ENCODE measurements around the gene TSFM. TPM values are rescaled to one million over a fixed set of nuclear protein-coding genes. Genes with fewer than 3 reads are reported as not detected.

The TSFM gene
- total RNA-seq, 1 donor from 2014 or later, result 12.9 TPM

DNA sequence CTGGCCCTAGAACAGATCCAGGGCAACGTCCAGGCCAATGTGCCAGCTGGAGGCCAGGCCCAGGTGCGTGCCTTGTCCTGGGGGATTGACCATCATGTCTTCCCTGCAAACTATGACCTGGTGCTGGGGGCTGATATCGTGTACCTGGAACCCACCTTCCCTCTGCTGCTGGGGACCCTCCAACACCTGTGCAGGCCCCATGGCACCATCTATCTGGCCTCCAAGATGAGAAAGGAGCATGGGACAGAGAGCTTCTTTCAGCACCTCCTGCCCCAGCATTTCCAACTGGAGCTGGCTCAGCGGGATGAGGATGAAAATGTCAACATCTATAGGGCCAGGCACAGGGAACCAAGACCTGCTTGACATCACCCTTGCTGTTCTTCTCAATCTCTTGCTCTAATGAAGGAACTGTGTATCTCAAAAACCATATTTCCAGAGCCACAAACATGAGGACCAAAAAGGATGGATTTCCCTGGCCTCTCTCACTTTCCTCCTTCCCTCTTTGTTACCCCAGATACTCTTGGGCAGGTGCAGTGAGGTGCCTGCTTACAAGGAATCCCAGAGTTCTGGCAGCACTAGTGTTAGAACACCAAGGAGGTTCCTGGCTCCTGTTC, 2.2 kb upstream of the TSFM start:
- DNase-seq, result no peak

DNA sequence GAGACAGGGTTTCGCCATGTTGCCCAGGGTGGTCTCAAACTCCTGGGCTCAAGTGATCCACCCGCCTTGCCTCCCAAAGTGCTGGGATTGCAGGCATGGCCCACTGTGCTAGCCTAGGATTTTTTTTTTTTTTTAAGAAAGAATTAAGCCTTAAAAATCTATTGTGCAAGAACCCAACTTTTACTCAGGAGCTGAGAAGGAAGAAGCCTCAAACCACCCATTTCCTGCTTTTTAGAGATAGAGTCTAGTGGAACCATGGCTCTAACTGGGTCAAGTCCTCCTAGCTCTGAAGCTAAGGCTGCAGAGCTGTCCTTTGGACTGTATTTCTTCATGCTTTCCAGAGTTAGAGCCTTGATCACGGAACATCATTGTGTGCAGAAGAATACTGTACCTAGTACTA, 1.3 kb upstream of the TSFM start:
- DNase-seq, result no peak

- DNase-seq, result no peak
These were observed 786 bp upstream of the TSFM start for GRCh38 chr12:57781801-57782200.

DNA sequence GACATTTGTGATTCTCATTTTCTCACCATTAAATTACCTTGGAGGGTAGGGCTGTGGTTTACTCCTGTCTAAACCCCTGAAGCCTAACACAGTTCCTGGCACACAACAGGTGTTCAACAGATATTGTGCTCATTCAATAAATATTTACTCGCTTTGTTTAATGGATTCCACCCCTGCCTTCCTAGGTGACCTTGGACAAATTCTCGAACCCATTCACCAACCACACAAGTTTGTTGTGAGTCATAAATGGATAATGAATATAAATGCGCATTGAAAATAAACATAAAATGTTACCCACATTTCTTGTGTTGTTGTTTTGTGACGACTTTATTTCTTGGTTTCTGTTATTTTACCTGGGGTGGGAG, 362 bp upstream of the TSFM start:
- DNase-seq, result no peak

DNA sequence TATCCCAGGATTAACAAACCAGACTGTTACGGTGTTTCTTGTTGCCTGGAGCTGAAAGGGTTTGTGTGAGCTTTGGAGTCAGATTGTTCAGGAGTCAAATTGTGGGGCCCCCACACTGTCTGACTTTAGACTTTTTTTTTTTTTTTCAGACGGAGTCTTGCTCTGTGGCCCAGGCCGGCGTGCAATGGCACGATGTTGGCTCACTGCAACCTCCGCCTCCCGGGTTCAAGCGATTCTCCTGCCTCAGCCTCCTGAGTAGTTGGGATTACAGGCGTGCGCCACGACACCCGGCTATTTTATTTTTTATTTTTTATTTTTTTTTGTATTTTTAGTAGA, 847 bp downstream of the TSFM start:
- DNase-seq, result no peak

- DNase-seq, result no peak
These were observed 1.3 kb downstream of the TSFM start for GRCh38 chr12:57783861-57784260.

- no peak for DNase-seq
These were observed 11.3 kb downstream of the TSFM start for GRCh38 chr12:57793920-57794319.

- no peak for DNase-seq
These were observed 12.8 kb downstream of the TSFM start for GRCh38 chr12:57795354-57795753.

- DNase-seq, result peak; percentile 27
These were observed 14.4 kb downstream of the TSFM start for GRCh38 chr12:57796996-57797395.

GRCh38 chr12:57797933-57798332, 15.3 kb downstream of the TSFM start:
- no peak for DNase-seq

- DNase-seq, result no peak
These were observed 18.4 kb downstream of the TSFM start for GRCh38 chr12:57800965-57801364.

DNA sequence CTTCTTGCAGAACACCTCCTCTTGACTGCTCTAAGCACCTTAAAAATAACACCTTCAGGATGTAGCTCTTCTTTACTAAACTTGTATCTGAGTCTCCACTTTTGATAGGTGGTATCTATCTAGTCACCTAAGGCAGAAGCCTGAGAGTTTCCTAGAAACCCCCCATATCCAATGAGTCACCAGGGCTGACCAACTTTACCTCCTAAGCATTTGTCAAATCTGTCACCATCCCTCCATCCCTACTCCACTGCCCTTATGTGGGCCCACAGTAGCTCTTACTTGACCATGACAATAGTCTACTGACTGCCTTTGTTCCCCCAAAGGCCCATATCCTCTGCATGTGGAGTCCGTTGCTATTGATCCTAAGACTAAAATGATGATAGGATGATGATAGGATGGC, 20.0 kb downstream of the TSFM start:
- no peak for DNase-seq

GRCh38 chr12:57803319-57803893, 20.8 kb downstream of the TSFM start:
- DNase-seq, result no peak

DNA sequence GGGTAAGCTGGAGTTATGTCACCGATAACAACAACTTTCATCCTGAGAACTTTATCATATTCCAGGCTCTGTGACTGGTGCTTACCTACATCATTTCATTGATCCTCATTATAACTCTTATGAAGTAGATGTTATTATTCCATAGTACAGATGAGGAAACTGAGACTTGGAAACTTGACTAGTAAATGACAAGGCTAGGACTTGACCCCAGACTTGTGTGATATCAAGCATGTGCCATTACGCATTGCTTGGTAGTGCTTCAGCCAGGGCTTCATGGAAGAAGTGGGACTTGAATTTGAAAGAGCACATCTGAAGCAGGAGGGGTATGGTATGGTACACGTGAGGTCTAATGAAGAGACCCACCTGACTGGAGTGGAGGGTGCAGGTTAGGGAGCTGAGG, 24.1 kb downstream of the TSFM start:
- DNase-seq, result no peak

DNA sequence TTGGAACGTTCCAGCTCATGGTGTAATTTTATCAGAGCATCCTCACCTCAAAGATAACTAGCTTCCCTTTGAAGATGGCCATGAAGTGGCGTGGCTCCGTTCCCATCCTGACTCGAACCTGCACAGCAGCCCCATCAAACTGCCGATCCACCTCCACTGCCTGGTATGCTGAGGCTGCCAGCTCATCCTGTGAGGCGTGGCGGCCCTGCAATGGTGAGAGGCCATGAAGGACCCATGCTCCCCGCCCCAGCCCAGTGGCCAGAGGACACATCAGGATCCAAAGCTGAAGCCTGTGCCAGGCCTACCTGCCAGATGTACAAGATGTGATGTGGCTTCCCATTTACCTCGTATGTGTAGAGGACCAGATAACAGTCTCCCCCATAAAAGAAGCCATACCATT, 24.7 kb downstream of the TSFM start:
- DNase-seq, result no peak

GRCh38 chr12:57808351-57808750, 25.8 kb downstream of the TSFM start:
- no peak for DNase-seq

DNA sequence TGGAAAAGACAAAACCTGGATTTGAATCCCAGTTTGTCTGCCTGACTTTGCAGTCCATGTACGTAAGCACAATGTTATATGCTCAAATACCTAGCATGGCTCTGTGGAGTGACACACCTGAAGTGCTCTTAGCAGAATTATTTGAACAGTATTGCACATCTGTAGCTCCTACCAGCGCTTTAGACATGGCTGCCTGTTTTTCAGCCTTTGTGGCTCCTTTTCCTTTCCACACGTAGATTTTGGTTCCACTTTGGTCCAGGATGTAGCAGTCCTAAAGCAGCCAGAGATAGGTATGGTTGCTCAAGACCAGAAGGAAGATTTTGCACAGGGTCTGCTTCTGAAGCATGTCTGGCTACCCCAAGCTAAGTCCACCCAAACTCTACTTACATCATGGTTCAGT, 26.8 kb downstream of the TSFM start:
- no peak for DNase-seq

DNA sequence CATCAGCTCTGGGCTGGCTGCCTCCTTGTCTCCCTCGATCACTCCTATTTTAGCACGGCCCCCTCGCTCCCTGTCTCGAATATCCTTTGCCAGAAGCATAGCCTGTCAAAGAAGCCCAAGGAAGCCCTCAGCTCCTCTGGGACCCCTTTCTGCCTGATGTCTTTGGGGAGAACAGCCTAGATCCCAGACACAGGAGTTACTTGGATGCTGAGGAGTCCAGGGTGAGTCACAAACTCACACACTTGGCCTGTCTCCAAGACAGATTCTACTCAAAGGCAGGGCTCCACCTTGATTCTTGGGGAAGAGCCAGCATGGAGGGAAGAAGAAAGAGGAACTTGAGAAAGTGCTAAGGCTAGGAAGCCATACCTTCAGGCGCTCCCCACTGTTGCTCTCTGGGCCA, 27.9 kb downstream of the TSFM start:
- no peak for DNase-seq

- DNase-seq, result no peak
These were observed 28.6 kb downstream of the TSFM start for GRCh38 chr12:57811028-57811755.

DNA sequence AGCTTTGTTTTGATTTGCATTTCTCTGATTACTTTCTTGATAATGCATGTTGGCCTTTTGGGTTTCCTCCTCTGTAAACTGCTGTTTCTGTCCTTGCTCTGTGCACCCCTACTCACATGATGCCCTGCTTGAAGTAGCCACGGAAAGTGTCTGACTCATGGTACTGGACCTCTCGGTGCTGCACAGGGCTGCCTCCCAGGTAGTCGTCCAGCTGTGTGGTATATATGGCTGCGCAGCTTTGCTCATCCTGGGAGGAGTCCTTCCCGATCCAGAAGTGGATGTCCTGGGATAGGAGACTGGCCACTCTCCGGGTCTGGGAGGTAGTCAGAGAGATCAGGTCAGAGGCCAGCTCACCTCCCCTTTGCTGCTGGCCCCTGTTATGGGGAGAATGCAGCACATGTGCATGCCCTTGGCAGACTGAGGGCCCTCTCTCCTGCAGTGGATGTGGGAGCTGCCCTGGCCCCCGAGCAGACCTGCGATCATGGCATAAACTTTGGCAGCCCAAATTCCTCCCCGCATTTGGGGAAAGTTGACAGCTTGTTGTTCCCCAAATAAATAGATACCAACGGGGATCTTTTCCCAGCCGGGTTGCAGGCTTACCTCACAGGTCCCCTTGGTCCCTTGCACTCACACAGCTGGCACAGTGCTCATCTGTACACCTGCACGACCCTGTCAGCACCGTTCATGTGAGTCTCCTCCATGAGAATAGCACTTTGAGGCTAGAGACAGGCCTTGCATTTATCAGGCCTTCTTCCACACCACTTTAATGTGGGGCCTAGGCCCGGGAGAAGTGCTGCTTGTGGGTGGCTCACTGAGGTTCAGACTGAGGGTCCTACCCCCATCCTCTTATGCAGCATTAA, 30.8 kb downstream of the TSFM start:
- DNase-seq, result no peak

DNA sequence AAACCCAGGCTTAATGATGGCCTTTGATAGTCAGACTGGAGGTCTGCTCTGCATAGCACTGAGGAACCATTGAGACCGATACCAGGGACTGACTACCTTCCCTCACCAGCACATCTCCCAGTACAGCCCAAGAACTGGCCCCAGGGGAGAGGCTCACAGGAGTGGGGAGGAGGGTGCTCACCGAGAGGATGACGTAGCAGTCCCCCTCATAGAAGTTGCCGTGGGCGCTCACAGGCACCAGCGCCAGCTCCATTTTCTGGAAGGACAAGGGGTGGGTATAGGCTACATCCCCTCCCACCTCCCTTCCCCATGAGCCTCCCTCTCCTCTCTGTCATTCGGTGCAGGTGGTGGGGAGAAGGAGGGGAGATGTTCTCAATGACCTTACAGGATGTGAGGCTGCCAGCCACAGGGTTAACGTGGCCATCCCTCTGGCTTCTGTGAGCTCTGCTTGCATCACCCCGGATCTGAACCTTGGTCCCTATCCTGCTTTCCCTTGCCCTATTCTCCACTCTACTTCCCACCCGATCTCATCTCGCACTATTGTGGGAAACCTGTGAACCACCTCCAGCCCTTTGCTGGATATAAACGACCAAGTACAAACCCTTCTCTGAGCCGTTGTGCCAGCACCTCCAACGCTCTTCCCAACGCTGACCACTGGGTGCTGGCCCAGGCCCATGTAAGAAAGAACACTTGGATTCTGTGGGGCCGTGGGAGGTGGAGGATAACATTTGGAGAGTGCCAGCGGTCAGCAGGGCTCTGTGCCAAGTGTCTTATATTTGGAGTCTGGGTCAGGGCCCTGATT, 31.6 kb downstream of the TSFM start:
- no peak for DNase-seq

Measured in skin of body (tissue), 2 donors.